K562 (cell line): ENCODE data around the gene ZNF792. TPM values are rescaled to one million over a fixed set of nuclear protein-coding genes. Genes with fewer than 3 reads are reported as not detected.

Source experiments
- ATF4 ChIP-seq: fragments of 450-650 bp; formaldehyde crosslinking; IDR thresholded peaks from 2 replicates; pipeline ENCODE4 v1.4.0; 2022; ENCODE audit warnings: mild to moderate bottlenecking, moderate library complexity
- CC2D1A ChIP-seq: fragments of 450-650 bp; IDR thresholded peaks from 2 replicates; pipeline ENCODE4 v1.6.1; 2017; ENCODE audit warnings: mild to moderate bottlenecking
- DPF2 ChIP-seq: fragments of 450-650 bp; IDR thresholded peaks from 2 replicates; pipeline ENCODE4 v1.6.1; 2016
- FOXA3 ChIP-seq, 2 experiments: fragments of 450-650 bp in 1 of 2; sonication (generic) in 1 of 2; formaldehyde crosslinking; IDR thresholded peaks in 1 of 2; conservative IDR thresholded peaks in 1 of 2; 2 replicates each; pipeline versions ENCODE4 v1.4.0 to v1.8.0; 2020 to 2022; ENCODE audit warnings: mild to moderate bottlenecking in 2 of 2, missing genetic modification reagents in 1 of 2
- FOXP1 ChIP-seq: sonication (generic); formaldehyde crosslinking; IDR thresholded peaks from 2 replicates; pipeline ENCODE4 v1.8.0; 2022; ENCODE audit warnings: mild to moderate bottlenecking, missing genetic modification reagents
- HDAC1 ChIP-seq, 2 experiments: fragments of 450-650 bp; IDR thresholded peaks; 2 replicates each; pipeline ENCODE4 v1.6.1; 2016 to 2017; ENCODE audit warnings: inconsistent platforms in 1 of 2, mild to moderate bottlenecking in 1 of 2, moderate library complexity in 1 of 2
- HDAC3 ChIP-seq: fragments of 450-650 bp; IDR thresholded peaks from 2 replicates; pipeline ENCODE4 v1.6.1; 2018; ENCODE audit warnings: borderline replicate concordance, mild to moderate bottlenecking, moderate library complexity; ENCODE audit not compliant: partially characterized antibody
- HINFP ChIP-seq: fragments of 450-650 bp; conservative IDR thresholded peaks from 2 replicates; pipeline ENCODE4 v1.6.1; 2016; ENCODE audit warnings: missing genetic modification characterization, low read depth, mild to moderate bottlenecking, control low read depth, missing compliant biosample characterization
- KLF13 ChIP-seq: fragments of 450-650 bp; IDR thresholded peaks from 2 replicates; pipeline ENCODE4 v1.6.1; 2016; ENCODE audit warnings: missing genetic modification characterization, low read depth, mild to moderate bottlenecking, missing compliant biosample characterization, moderate library complexity, borderline replicate concordance
- L3MBTL2 ChIP-seq: fragments of 450-650 bp; IDR thresholded peaks from 2 replicates; pipeline ENCODE4 v1.6.1; 2016; ENCODE audit warnings: mild to moderate bottlenecking, moderate library complexity
- PTTG1 ChIP-seq: fragments of 450-650 bp; IDR thresholded peaks from 2 replicates; pipeline ENCODE4 v1.6.1; 2016; ENCODE audit warnings: low read depth, mild to moderate bottlenecking, missing genetic modification characterization, missing compliant biosample characterization
- RCOR1 ChIP-seq, 2 experiments: IDR thresholded peaks; 2 replicates each; pipeline ENCODE4 v1.6.1; 2012; ENCODE audit warnings: low read depth in 2 of 2, low read length in 2 of 2, borderline replicate concordance in 1 of 2, improper control_type of control experiment in 1 of 2
- SMAD3 ChIP-seq: fragments of 450-650 bp; formaldehyde crosslinking; conservative IDR thresholded peaks from 2 replicates; pipeline ENCODE4 v1.4.0; 2020; ENCODE audit warnings: mild to moderate bottlenecking
- SP1 ChIP-seq: sonication (generic); formaldehyde crosslinking; IDR thresholded peaks from 2 replicates; pipeline ENCODE4 v1.8.1; 2022; ENCODE audit warnings: mild to moderate bottlenecking, missing genetic modification reagents
- THRB ChIP-seq: fragments of 450-650 bp; formaldehyde crosslinking; conservative IDR thresholded peaks from 2 replicates; pipeline ENCODE4 v1.4.0; 2022; ENCODE audit warnings: mild to moderate bottlenecking, missing genetic modification characterization
- USF1 ChIP-seq: sonication (generic); formaldehyde crosslinking; IDR thresholded peaks from 2 replicates; pipeline ENCODE4 v1.9.0; 2022; ENCODE audit warnings: mild to moderate bottlenecking, missing genetic modification reagents
- ZEB2 ChIP-seq: fragments of 450-650 bp; IDR thresholded peaks from 2 replicates; pipeline ENCODE4 v1.6.1; 2016
- ZNF324 ChIP-seq: fragments of 250-450 bp; sonication (Bioruptor Pico); IDR thresholded peaks from 2 replicates; pipeline ENCODE4 v1.4.0; 2020; ENCODE audit warnings: mild to moderate bottlenecking
- ZNF398 ChIP-seq: fragments of 250-450 bp; sonication (Bioruptor Pico); IDR thresholded peaks from 2 replicates; pipeline ENCODE4 v1.8.0; 2021; ENCODE audit warnings: moderate library complexity, mild to moderate bottlenecking, inconsistent platforms
- ZNF41 ChIP-seq: fragments of 250-450 bp; sonication (Bioruptor Pico); conservative IDR thresholded peaks from 2 replicates; pipeline ENCODE4 v1.4.0; 2020; ENCODE audit warnings: mild to moderate bottlenecking
- ZNF668 ChIP-seq: fragments of 250-450 bp; sonication (Bioruptor Pico); IDR thresholded peaks from 2 replicates; pipeline ENCODE4 v1.8.0; 2022; ENCODE audit warnings: mild to moderate bottlenecking, inconsistent platforms
- polyA plus RNA-seq, 8 experiments: library from polyadenylated mRNA; depleted of rRNA in 4 of 8; stranded (reverse) in 5 of 8; unstranded in 3 of 8; fragments of >200 nt; fragmentation: Nextera tagmentation in 2 of 8; fragmentation: Illumina TruSeq in 1 of 8; extraction: Ambion mirVana in 2 of 8; extraction: Trizol in 1 of 8; gene quantifications; 2 replicates each; pipeline versions ENCODE4 v1.2.1 to v1.2.3, GENCODE V29; 2011 to 2014; ENCODE audit warnings: inconsistent platforms in 1 of 8, missing spikeins in 1 of 8
- total RNA-seq, 7 experiments: library from RNA; depleted of rRNA in 6 of 7; stranded (reverse); fragments of >200 nt in 6 of 7; fragmentation: Illumina TruSeq in 2 of 7; extraction: Trizol in 2 of 7; gene quantifications; 2 replicates each; pipeline versions ENCODE4 v1.2.1 to v1.2.3, GENCODE V29; 2011 to 2021; ENCODE audit warnings: low replicate concordance in 1 of 7

The ZNF792 gene
- total and polyA plus RNA-seq, 9 of the 15 experiments (the other 6 are each of a cell fraction or from before 2014, with no cell fraction given) = 3.3 to 16.5 (median 10.4) TPM

GRCh38 chr19:34920090-34920786 lies 43.8 kb downstream of the ZNF792 start (continued):
- TF ChIP-seq SMAD3 (CRISPR knock-in tag) (0 out of 2 replicates have a peak, but pooled peaks have one; percentile 71), ZNF668 (CRISPR knock-in tag) (peak; percentile 95), SP1 (CRISPR knock-in tag) (0 out of 2 replicates have a peak, but pooled peaks have one; percentile 22), PTTG1 (tag) (peak; percentile 89), CC2D1A (peak; percentile 63; the same call in 1 of the 2 replicates), FOXP1 (CRISPR knock-in tag) (0 out of 2 replicates have a peak, but pooled peaks have one; percentile 67), ZNF41 (CRISPR knock-in tag) (0 out of 2 replicates have a peak, but pooled peaks have one; percentile 18), RCOR1 (IDR thresholded peaks at IDR 0.05; ENCODE audit: borderline replicate concordance in 1 of 2, low read depth in 2 of 2, low read length in 2 of 2) (peak; percentile 38 to 73; a peak in 2 of 4 replicates), L3MBTL2 (peak; percentile 70), FOXA3 (CRISPR knock-in tag; conservative IDR thresholded peaks at IDR 0.05 in 1 of 2, IDR thresholded peaks at IDR 0.05 in 1 of 2) (peak; percentile 96 to 99), USF1 (CRISPR knock-in tag) (peak; percentile 47; the same call in 1 of the 2 replicates), ZNF324 (CRISPR knock-in tag) (peak; percentile 51; the same call in 1 of the 2 replicates), THRB (CRISPR knock-in tag) (0 out of 2 replicates have a peak, but pooled peaks have one; percentile 72), ATF4 (peak; percentile 68), ZEB2 (peak; percentile 89), HDAC1 (IDR thresholded peaks at IDR 0.05) (peak in 1 of 2 experiments; percentile 57; a peak in 2 of 4 replicates), HDAC3 (peak; percentile 49), KLF13 (tag) (peak; percentile 89), HINFP (tag) (peak; percentile 81), ZNF398 (peak; percentile 75), DPF2 (peak; percentile 82)
